ENCODE results near the gene CLEC4F. TPM values are rescaled to one million over a fixed set of nuclear protein-coding genes. Genes with fewer than 3 reads are reported as not detected.
A peak's percentile ranks its signal among the peaks of the same experiment; 100 is the strongest.

Gene CLEC4F
- total and polyA plus RNA-seq, 12 donors, result 0.06 to 2.4 (median 0.30) TPM; not detected in 2

DNA sequence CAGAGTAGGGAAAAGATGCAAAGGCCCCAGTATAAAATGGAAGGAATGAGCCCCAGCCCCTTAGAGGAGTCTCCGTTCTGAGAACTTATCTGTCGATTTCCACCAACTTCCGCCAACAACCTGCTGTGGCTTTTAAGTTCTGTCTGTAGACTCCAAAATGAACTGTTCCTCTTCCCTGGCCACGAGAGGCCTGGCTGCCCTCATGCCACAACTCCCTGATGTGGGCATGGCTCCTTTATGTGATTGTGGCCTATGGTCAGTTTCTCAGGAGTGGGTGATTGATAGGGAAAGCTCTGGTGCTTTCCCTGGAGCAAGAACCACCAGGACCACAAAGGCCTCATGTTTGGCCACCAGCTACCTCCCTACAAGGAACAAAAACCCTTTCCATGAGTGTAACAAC lies 34.0 kb upstream of the CLEC4F start:
- Histone ChIP-seq H3K27ac (no peak overlapping the region), H3K36me3 (no peaks in the 10 kb centered on the region), H3K9me3 (no peaks in the 10 kb centered on the region), H3K27me3 (peaks cover 0 to 13% (median under 1%) of the 10 kb centered on the region in 7 donors), H3K4me3 (no peak overlapping the region), H3K4me1 (peaks cover 0 to 20% (median 0%) of the 10 kb centered on the region in 9 donors)
- DNase-seq (no peak), ATAC-seq (no peak)
- TF ChIP-seq, protein P1, sequence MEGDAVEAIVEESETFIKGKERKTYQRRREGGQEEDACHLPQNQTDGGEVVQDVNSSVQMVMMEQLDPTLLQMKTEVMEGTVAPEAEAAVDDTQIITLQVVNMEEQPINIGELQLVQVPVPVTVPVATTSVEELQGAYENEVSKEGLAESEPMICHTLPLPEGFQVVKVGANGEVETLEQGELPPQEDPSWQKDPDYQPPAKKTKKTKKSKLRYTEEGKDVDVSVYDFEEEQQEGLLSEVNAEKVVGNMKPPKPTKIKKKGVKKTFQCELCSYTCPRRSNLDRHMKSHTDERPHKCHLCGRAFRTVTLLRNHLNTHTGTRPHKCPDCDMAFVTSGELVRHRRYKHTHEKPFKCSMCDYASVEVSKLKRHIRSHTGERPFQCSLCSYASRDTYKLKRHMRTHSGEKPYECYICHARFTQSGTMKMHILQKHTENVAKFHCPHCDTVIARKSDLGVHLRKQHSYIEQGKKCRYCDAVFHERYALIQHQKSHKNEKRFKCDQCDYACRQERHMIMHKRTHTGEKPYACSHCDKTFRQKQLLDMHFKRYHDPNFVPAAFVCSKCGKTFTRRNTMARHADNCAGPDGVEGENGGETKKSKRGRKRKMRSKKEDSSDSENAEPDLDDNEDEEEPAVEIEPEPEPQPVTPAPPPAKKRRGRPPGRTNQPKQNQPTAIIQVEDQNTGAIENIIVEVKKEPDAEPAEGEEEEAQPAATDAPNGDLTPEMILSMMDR (IDR thresholded peaks at IDR 0.05), result no peak
- intact Hi-C loops (cut with DNase I), result no loop called here
- WGBS, 2 donors, result 84 to 87% methylated on average over 4 of the region's 4 CpGs

- TF ChIP-seq, protein P1 (IDR thresholded peaks at IDR 0.05), result no peak
- 82 to 93% methylated on average over 1 of the region's 1 CpG for WGBS, 2 donors
- intact Hi-C loops (cut with DNase I), result no loop called here
Observed at GRCh38 chr2:70852824-70853223, 32.4 kb upstream of the CLEC4F start.

GRCh38 chr2:70851704-70852103 lies 31.3 kb upstream of the CLEC4F start:
- H3K27ac ChIP-seq, result peak overlapping the region in 1 of 10 donors; percentile 10
- WGBS, 2 donors, result 50 to 57% methylated on average over 4 of the region's 4 CpGs
- intact Hi-C loops (cut with DNase I), result no loop called here
- H3K36me3 ChIP-seq, result no peaks in the 10 kb centered on the region
- H3K27me3 ChIP-seq, result peaks cover 0 to 7% (median 0%) of the 10 kb centered on the region in 7 donors
- no peak overlapping the region for H3K4me3 ChIP-seq
- peak in 2 of 8 donors; percentile 4 to 41 for ATAC-seq
- H3K4me1 ChIP-seq, result peaks cover 0 to 20% (median 0%) of the 10 kb centered on the region in 9 donors
- DNase-seq, result no peak
- H3K9me3 ChIP-seq, result peaks cover 0 to under 1% (median 0%) of the 10 kb centered on the region in 11 donors
- TF ChIP-seq, protein P1 (IDR thresholded peaks at IDR 0.05), result no peak

More at GRCh38 chr2:70852824-70853223, 32.4 kb upstream of the CLEC4F start:
- Histone ChIP-seq H3K4me3 (no peak overlapping the region), H3K27ac (no peak overlapping the region), H3K9me3 (no peaks in the 10 kb centered on the region), H3K36me3 (no peaks in the 10 kb centered on the region), H3K27me3 (peaks cover 0 to 7% (median 0%) of the 10 kb centered on the region in 7 donors), H3K4me1 (peaks cover 0 to 20% (median 0%) of the 10 kb centered on the region in 9 donors)
- ATAC-seq, result no peak
- DNase-seq, result no peak

GRCh38 chr2:70850925-70851324 lies 30.5 kb upstream of the CLEC4F start:
- TF ChIP-seq, protein P1 (IDR thresholded peaks at IDR 0.05), result no peak
- H3K27me3 ChIP-seq, result peaks cover 0 to 7% (median 0%) of the 10 kb centered on the region in 7 donors
- no peak for ATAC-seq
- H3K27ac ChIP-seq, result peak overlapping the region in 1 of 10 donors; percentile 47
- WGBS, 2 donors, result 47 to 49% methylated on average over 2 of the region's 2 CpGs
- peaks cover 0 to 20% (median 0%) of the 10 kb centered on the region in 9 donors for H3K4me1 ChIP-seq
- H3K36me3 ChIP-seq, result no peaks in the 10 kb centered on the region
- intact Hi-C loops (cut with DNase I), result no loop called here
- no peak for DNase-seq
- H3K4me3 ChIP-seq, result no peak overlapping the region
- H3K9me3 ChIP-seq, result peaks cover 0 to 4% (median 0%) of the 10 kb centered on the region in 11 donors
